ENCODE data around the gene CASS4.

CASS4 gene

GRCh38 chr20:56426026-56426425, 14.0 kb downstream of the CASS4 start:
- DNase-seq = no peak

- no peak for DNase-seq
These were observed 14.9 kb downstream of the CASS4 start for GRCh38 chr20:56426926-56427325.

GRCh38 chr20:56427797-56428196, 15.7 kb downstream of the CASS4 start:
- no peak for DNase-seq

- no peak for DNase-seq
These were observed 16.4 kb downstream of the CASS4 start for GRCh38 chr20:56428410-56428809.

GRCh38 chr20:56428881-56429280, 16.8 kb downstream of the CASS4 start:
- DNase-seq = no peak

GRCh38 chr20:56429502-56429901, 17.4 kb downstream of the CASS4 start:
- DNase-seq = no peak

GRCh38 chr20:56429941-56430340, 17.9 kb downstream of the CASS4 start:
- no peak for DNase-seq

- no peak for DNase-seq
These were observed 18.4 kb downstream of the CASS4 start for GRCh38 chr20:56430461-56430860.

GRCh38 chr20:56430957-56431356, 18.9 kb downstream of the CASS4 start:
- no peak for DNase-seq

- no peak for DNase-seq
These were observed 19.4 kb downstream of the CASS4 start for GRCh38 chr20:56431471-56431870.

GRCh38 chr20:56433221-56433879, 21.3 kb downstream of the CASS4 start:
- DNase-seq = no peak

- DNase-seq = no peak
These were observed 21.8 kb downstream of the CASS4 start for GRCh38 chr20:56433880-56434255.

GRCh38 chr20:56437196-56437960, 25.3 kb downstream of the CASS4 start:
- no peak for DNase-seq

- no peak for DNase-seq
These were observed 26.2 kb downstream of the CASS4 start for GRCh38 chr20:56438284-56438683.

- no peak for DNase-seq
These were observed 27.8 kb downstream of the CASS4 start for GRCh38 chr20:56439771-56440291.

GRCh38 chr20:56440346-56441007, 28.4 kb downstream of the CASS4 start:
- DNase-seq = peak; percentile 73

- no peak for DNase-seq
These were observed 30.6 kb downstream of the CASS4 start for GRCh38 chr20:56442389-56443365.

GRCh38 chr20:56443654-56444540, 31.8 kb downstream of the CASS4 start:
- DNase-seq = no peak

GRCh38 chr20:56445130-56445529, 33.1 kb downstream of the CASS4 start:
- no peak for DNase-seq

- no peak for DNase-seq
These were observed 33.5 kb downstream of the CASS4 start for GRCh38 chr20:56445540-56445939.

GRCh38 chr20:56447227-56447626, 35.2 kb downstream of the CASS4 start:
- no peak for DNase-seq

- no peak for DNase-seq
These were observed 37.4 kb downstream of the CASS4 start for GRCh38 chr20:56449459-56449858.
